CD4-positive, CD25-positive, alpha-beta regulatory T cell (primary cell): ENCODE measurements around the gene RYR3. TPM values are rescaled to one million over a fixed set of nuclear protein-coding genes. Genes with fewer than 3 reads are reported as not detected.

Experiments
- ATAC-seq, 2 donors: fragments of 150-1000 bp; cut with Tn5 transposase; one replicate each; pipeline ENCODE4 v1.10.0; 2021; ENCODE audit warnings: low read depth in 2 of 2, moderate number of reproducible peaks in 2 of 2, moderate library complexity in 1 of 2
- DNase-seq, 3 donors: peaks; one replicate each; pipeline versions ENCODE4 v3.0.0 to v3.0.0-alpha.2; 2012 to 2022; ENCODE audit warnings: mixed read lengths in 1 of 3
- H3K27ac ChIP-seq: one replicate; pipeline ENCODE4 v1.7.0; 2013; ENCODE audit warnings: mild to moderate bottlenecking, low read length; ENCODE audit not compliant: insufficient read depth, poor library complexity, severe bottlenecking
- H3K27me3 ChIP-seq: one replicate; pipeline ENCODE4 v1.7.0; 2013; ENCODE audit warnings: low read length; ENCODE audit not compliant: control insufficient read depth, insufficient read depth
- H3K36me3 ChIP-seq: one replicate; pipeline ENCODE4 v1.7.0; 2013; ENCODE audit warnings: mild to moderate bottlenecking, low read length, moderate library complexity; ENCODE audit not compliant: control insufficient read depth, insufficient read depth
- H3K4me1 ChIP-seq: 2 replicates; pipeline ENCODE4 v1.7.0; 2013; ENCODE audit warnings: mild to moderate bottlenecking, low read length; ENCODE audit not compliant: insufficient read depth, control insufficient read depth, poor library complexity, severe bottlenecking
- H3K4me3 ChIP-seq: one replicate; pipeline ENCODE4 v1.7.0; 2013; ENCODE audit warnings: low read depth, mild to moderate bottlenecking, low read length, moderate library complexity
- H3K9me3 ChIP-seq, 2 experiments: 1 replicate in 1 of 2; 2 replicates in 1 of 2; pipeline ENCODE4 v1.7.0; 2013; ENCODE audit warnings: low read length in 2 of 2, mild to moderate bottlenecking in 1 of 2, moderate library complexity in 1 of 2; ENCODE audit not compliant: control insufficient read depth in 2 of 2
- H3K27ac Mint-ChIP-seq, 3 donors: one replicate each; pipeline ENCODE4 v1.8.0; 2020 to 2022; ENCODE audit warnings: mild to moderate bottlenecking in 3 of 3, mixed read lengths in 3 of 3, moderate library complexity in 2 of 3
- H3K27me3 Mint-ChIP-seq: one replicate; pipeline ENCODE4 v1.8.0; 2022; ENCODE audit warnings: mild to moderate bottlenecking, mixed read lengths
- H3K36me3 Mint-ChIP-seq: one replicate; pipeline ENCODE4 v1.8.0; 2020; ENCODE audit warnings: mixed read lengths
- H3K4me1 Mint-ChIP-seq, 4 donors: one replicate each; pipeline ENCODE4 v1.8.0; 2020 to 2022; ENCODE audit warnings: mixed read lengths in 4 of 4, mild to moderate bottlenecking in 1 of 4
- H3K4me3 Mint-ChIP-seq, 4 donors: one replicate each; pipeline ENCODE4 v1.8.0; 2020 to 2022; ENCODE audit warnings: mild to moderate bottlenecking in 4 of 4, mixed read lengths in 4 of 4, moderate library complexity in 3 of 4
- H3K9me3 Mint-ChIP-seq, 7 donors: one replicate each; pipeline ENCODE4 v1.8.0; 2020 to 2022; ENCODE audit warnings: mixed read lengths in 7 of 7, mild to moderate bottlenecking in 3 of 7, moderate library complexity in 2 of 7
- polyA plus RNA-seq, 4 donors: library from polyadenylated mRNA; unstranded; fragments of 300-500 nt; fragmentation: Illumina TruSeq; gene quantifications; one replicate each; pipeline ENCODE4 v1.2.3, GENCODE V29; 2021
- total RNA-seq: library from RNA; stranded (reverse); gene quantifications from one replicate; pipeline ENCODE4 v1.2.3, GENCODE V29; 2022

RYR3 gene
- total and polyA plus RNA-seq, 5 donors from 2014 or later = 0.05 to 0.19 (median 0.09) TPM; not detected in 1

DNA sequence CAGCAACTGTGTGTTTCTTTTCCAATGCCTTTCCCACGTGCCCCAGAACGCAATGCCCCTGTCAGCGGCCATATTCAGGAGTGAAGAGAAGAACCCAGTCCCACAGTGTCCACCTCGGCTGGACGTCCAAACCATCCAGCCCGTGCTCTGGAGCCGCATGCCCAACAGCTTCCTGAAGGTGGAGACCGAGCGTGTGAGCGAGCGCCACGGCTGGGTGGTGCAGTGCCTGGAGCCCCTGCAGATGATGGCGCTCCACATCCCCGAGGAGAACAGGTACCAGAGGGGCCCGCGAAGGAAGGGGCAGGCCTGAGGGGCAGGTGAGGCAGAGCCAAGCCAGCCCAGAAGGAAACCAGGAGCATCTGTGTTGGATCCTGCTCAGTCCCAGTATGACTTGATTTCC lies 349.4 kb downstream of the RYR3 start:
- no peaks in the 10 kb centered on the region for H3K4me1 Mint-ChIP-seq

DNA sequence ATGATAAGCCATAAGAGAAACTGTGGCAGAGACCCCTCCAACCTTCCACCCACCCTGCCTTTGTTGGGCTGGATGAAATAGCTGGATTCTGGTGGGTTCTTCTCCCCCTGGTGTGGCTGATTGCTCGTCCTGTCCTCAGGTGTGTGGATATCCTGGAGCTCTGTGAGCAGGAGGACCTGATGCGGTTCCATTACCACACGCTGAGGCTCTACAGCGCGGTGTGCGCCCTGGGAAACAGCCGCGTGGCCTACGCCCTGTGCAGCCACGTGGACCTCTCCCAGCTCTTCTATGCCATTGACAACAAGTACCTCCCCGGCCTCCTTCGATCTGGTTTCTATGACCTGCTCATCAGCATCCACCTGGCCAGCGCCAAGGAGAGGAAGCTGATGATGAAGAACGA lies 351.2 kb downstream of the RYR3 start:
- ATAC-seq = no peak
- Histone ChIP-seq H3K27ac (no peak overlapping the region), H3K27me3 (no peaks in the 10 kb centered on the region), H3K4me1 (no peaks in the 10 kb centered on the region), H3K4me3 (no peak overlapping the region), H3K9me3 (no peaks in the 10 kb centered on the region), H3K36me3 (no peaks in the 10 kb centered on the region)
- no peak overlapping the region for H3K27ac Mint-ChIP-seq
- H3K4me1 Mint-ChIP-seq = no peaks in the 10 kb centered on the region
- DNase-seq = no peak
- H3K4me3 Mint-ChIP-seq = no peak overlapping the region
- H3K27me3 Mint-ChIP-seq = peaks cover 4% of the 10 kb centered on the region
- no peaks in the 10 kb centered on the region for H3K36me3 Mint-ChIP-seq
- peaks cover 0 to 3% (median 0%) of the 10 kb centered on the region in 7 donors for H3K9me3 Mint-ChIP-seq

More for the DNA sequence above, 349.4 kb downstream of the RYR3 start:
- H3K9me3 ChIP-seq = no peaks in the 10 kb centered on the region
- DNase-seq = no peak
- H3K4me3 ChIP-seq = no peak overlapping the region
- Mint-ChIP-seq H3K9me3 (peaks cover 0 to 3% (median 0%) of the 10 kb centered on the region in 7 donors), H3K36me3 (no peaks in the 10 kb centered on the region), H3K27ac (no peak overlapping the region), H3K4me3 (peak overlapping the region in 1 of 4 donors; percentile 4), H3K27me3 (no peaks in the 10 kb centered on the region)
- no peaks in the 10 kb centered on the region for H3K36me3 ChIP-seq
- no peaks in the 10 kb centered on the region for H3K4me1 ChIP-seq
- no peak overlapping the region for H3K27ac ChIP-seq
- ATAC-seq = no peak
- no peaks in the 10 kb centered on the region for H3K27me3 ChIP-seq

DNA sequence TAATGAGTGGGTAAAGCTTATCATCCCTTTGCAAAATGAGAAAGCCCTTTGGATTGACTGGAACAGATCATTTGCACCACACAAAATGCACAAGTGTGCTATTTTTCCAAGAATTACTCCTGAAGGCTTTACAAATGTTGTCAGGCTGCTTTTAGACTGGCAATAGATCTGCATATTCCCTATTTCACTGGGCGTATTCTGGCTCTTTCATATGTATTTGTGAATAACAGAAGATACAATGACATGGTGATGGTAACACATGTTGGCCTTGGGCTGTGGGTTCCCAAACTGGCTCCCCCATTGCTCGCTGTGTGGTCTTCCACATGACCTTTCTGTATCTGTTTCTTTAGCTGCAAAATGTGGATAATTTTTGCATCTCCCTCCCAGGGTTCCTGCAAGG lies 354.2 kb downstream of the RYR3 start:
- Histone ChIP-seq H3K36me3 (no peaks in the 10 kb centered on the region), H3K27ac (no peak overlapping the region), H3K4me3 (no peak overlapping the region), H3K4me1 (no peaks in the 10 kb centered on the region), H3K27me3 (no peaks in the 10 kb centered on the region), H3K9me3 (no peaks in the 10 kb centered on the region)
- ATAC-seq = no peak
- no peaks in the 10 kb centered on the region for H3K36me3 Mint-ChIP-seq
- H3K27me3 Mint-ChIP-seq = peaks cover 7% of the 10 kb centered on the region
- H3K27ac Mint-ChIP-seq = no peak overlapping the region
- H3K4me3 Mint-ChIP-seq = no peak overlapping the region
- no peaks in the 10 kb centered on the region for H3K4me1 Mint-ChIP-seq
- H3K9me3 Mint-ChIP-seq = peaks cover 0 to 3% (median 0%) of the 10 kb centered on the region in 7 donors
- DNase-seq = no peak

DNA sequence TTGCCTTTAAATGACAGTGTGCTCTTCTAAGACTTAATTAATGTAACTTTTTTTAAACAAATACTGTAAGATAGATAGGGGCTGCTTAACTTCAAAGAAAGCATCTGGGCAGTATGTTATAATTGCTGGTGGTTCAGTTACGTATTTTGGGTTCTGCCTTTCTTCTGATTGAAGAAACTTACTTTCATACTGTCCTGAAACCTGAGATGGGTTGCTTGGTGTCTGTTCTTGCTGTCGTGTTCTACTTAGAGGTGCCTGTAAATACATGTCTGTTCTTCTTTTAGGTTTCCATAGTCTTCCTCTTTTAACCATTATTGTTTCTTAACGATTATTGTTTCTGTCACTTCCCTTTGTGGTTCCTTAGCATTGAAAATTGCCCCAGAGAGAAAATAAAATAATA lies 359.8 kb downstream of the RYR3 start:
- Histone ChIP-seq H3K4me1 (no peaks in the 10 kb centered on the region), H3K27ac (no peak overlapping the region), H3K9me3 (no peaks in the 10 kb centered on the region), H3K4me3 (no peak overlapping the region), H3K36me3 (no peaks in the 10 kb centered on the region), H3K27me3 (no peaks in the 10 kb centered on the region)
- ATAC-seq (no peak), DNase-seq (no peak)
- peaks cover 0 to 2% (median 0%) of the 10 kb centered on the region in 7 donors for H3K9me3 Mint-ChIP-seq
- H3K36me3 Mint-ChIP-seq = no peaks in the 10 kb centered on the region
- peaks cover 7% of the 10 kb centered on the region for H3K27me3 Mint-ChIP-seq
- H3K4me1 Mint-ChIP-seq = no peaks in the 10 kb centered on the region
- H3K27ac Mint-ChIP-seq = no peak overlapping the region
- H3K4me3 Mint-ChIP-seq = no peak overlapping the region

DNA sequence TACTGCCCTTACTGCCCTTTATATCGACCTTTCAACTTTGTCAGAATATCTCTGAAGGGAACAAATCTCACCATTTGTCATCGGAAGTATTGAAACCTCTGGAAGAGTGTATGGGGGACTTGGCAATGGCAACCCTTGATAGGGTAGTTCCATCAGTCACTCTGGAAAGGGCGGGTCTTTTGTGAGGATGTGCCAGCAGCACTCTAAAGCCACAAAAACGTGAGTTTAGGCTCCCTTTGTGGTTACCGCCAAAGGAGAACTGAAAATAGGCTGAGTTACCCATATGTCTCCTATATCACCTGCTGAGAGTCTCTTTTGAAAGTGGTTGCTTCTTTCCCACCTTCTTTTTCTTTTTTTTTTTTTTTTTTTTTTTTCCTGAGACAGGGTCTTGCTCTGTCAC lies 360.7 kb downstream of the RYR3 start:
- DNase-seq (no peak), ATAC-seq (no peak)
- Histone ChIP-seq H3K4me3 (no peak overlapping the region), H3K9me3 (no peaks in the 10 kb centered on the region), H3K36me3 (no peaks in the 10 kb centered on the region), H3K27me3 (peaks cover 2% of the 10 kb centered on the region), H3K27ac (no peak overlapping the region), H3K4me1 (no peaks in the 10 kb centered on the region)
- no peaks in the 10 kb centered on the region for H3K4me1 Mint-ChIP-seq
- H3K36me3 Mint-ChIP-seq = no peaks in the 10 kb centered on the region
- H3K27ac Mint-ChIP-seq = no peak overlapping the region
- H3K9me3 Mint-ChIP-seq = peaks cover 0 to 2% (median 0%) of the 10 kb centered on the region in 7 donors
- no peak overlapping the region for H3K4me3 Mint-ChIP-seq
- H3K27me3 Mint-ChIP-seq = peaks cover 13% of the 10 kb centered on the region

DNA sequence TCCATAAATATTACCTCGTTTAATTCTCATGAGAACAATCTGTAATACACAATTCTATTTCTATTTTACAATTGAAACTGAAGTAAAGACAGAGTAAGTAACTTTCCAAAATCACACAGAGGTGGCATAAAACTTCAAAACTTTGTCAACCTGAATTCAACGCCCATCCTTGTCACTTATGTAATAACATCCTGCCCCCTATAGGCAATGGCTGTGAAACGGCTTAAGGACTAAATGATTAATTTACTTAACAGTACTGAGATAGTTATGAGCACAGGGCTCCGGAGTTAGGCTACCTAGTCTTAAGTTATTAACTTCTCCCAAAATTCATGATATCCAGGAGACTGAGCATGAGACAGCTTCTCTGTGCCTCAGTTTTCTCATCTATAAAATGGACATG lies 364.5 kb downstream of the RYR3 start:
- no peak overlapping the region for H3K4me3 ChIP-seq
- peaks cover 4% of the 10 kb centered on the region for H3K27me3 ChIP-seq
- no peak for ATAC-seq
- no peaks in the 10 kb centered on the region for H3K36me3 Mint-ChIP-seq
- H3K4me1 Mint-ChIP-seq = no peaks in the 10 kb centered on the region
- no peaks in the 10 kb centered on the region for H3K4me1 ChIP-seq
- peak in 1 of 3 donors; percentile 33 for DNase-seq
- peaks cover 0 to 2% (median 0%) of the 10 kb centered on the region in 7 donors for H3K9me3 Mint-ChIP-seq
- no peak overlapping the region for H3K27ac ChIP-seq
- peaks cover 8% of the 10 kb centered on the region for H3K27me3 Mint-ChIP-seq
- H3K4me3 Mint-ChIP-seq = no peak overlapping the region
- H3K9me3 ChIP-seq = no peaks in the 10 kb centered on the region
- H3K36me3 ChIP-seq = no peaks in the 10 kb centered on the region
- no peak overlapping the region for H3K27ac Mint-ChIP-seq

DNA sequence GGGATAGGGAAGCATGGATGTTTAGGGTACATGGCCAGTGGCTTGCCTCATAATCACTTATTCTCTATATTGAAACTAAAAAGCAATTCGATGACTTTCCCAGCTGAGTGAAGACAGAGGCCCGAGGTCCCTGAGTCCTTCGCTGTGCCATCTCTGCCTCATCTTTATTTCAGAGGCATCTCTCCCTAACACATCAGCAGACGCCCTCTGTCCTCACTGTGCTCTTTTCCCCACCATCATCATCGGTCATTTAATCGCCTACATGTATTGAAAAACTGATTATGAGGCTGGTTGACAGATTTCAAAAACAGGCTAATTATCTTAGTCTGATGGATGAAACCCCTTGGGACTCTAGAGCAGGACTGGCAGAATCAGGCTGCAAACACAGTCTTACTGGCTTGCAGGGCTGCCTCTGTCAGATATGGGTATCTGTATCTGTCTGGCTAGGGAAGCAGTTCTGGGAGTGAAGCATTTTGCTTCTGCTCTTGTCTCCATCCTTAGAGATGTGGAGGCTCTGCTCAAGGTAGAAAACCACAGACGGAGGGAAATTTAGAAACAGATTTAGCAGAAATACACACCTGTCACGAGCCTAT lies 366.6 kb downstream of the RYR3 start:
- Histone ChIP-seq H3K27me3 (peaks cover 4% of the 10 kb centered on the region), H3K9me3 (no peaks in the 10 kb centered on the region), H3K27ac (no peak overlapping the region), H3K4me1 (no peaks in the 10 kb centered on the region), H3K4me3 (no peak overlapping the region), H3K36me3 (no peaks in the 10 kb centered on the region)
- peaks cover 8% of the 10 kb centered on the region for H3K27me3 Mint-ChIP-seq
- ATAC-seq (no peak), DNase-seq (no peak)
- H3K4me3 Mint-ChIP-seq = no peak overlapping the region
- no peaks in the 10 kb centered on the region for H3K36me3 Mint-ChIP-seq
- H3K4me1 Mint-ChIP-seq = no peaks in the 10 kb centered on the region
- no peak overlapping the region for H3K27ac Mint-ChIP-seq
- H3K9me3 Mint-ChIP-seq = peaks cover 0 to 2% (median 0%) of the 10 kb centered on the region in 7 donors

DNA sequence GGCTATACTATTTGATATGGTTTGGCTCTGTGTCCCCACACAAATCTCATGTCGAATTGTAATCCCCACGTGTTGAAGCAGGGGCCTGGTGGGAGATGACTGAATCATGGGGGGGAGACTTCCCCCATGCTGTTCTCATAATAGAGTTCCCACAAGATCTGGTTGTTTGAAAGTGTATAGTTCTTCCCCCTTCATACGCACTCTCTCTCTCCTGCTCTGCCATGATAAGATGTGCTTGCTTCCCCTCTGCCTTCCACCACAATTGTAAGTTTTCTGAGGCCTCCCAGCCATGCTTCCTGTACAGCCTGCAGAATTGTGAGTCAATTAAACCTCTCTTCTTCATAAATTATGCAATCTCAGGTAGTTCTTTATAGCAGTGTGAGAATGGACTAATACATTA lies 367.4 kb downstream of the RYR3 start:
- no peaks in the 10 kb centered on the region for H3K36me3 ChIP-seq
- no peaks in the 10 kb centered on the region for H3K36me3 Mint-ChIP-seq
- H3K27ac Mint-ChIP-seq = no peak overlapping the region
- H3K9me3 ChIP-seq = no peaks in the 10 kb centered on the region
- no peaks in the 10 kb centered on the region for H3K4me1 ChIP-seq
- ATAC-seq = no peak
- no peak overlapping the region for H3K4me3 Mint-ChIP-seq
- H3K4me1 Mint-ChIP-seq = no peaks in the 10 kb centered on the region
- no peak overlapping the region for H3K27ac ChIP-seq
- H3K27me3 ChIP-seq = peaks cover 4% of the 10 kb centered on the region
- no peaks in the 10 kb centered on the region for H3K9me3 Mint-ChIP-seq
- H3K4me3 ChIP-seq = no peak overlapping the region
- no peak for DNase-seq
- peaks cover 8% of the 10 kb centered on the region for H3K27me3 Mint-ChIP-seq
